Gastroesophageal sphincter (tissue), 4 donors: ENCODE measurements around the gene RNF144A. TPM values are rescaled to one million over a fixed set of nuclear protein-coding genes. Genes with fewer than 3 reads are reported as not detected.
A peak's percentile ranks its signal among the peaks of the same experiment; 100 is the strongest.

Source experiments
- ATAC-seq: fragments of 150-250 bp; one replicate; pipeline ENCODE4 v1.9.1; 2016; ENCODE audit warnings: mild to moderate bottlenecking, moderate library complexity
- H3K27ac ChIP-seq, 4 donors: fragments of 200-600 bp; sonication (generic) in 3 of 4; 1 replicate in 3 of 4; 2 replicates in 1 of 4; pipeline ENCODE4 v1.5.1; 2016 to 2019
- H3K27me3 ChIP-seq: fragments of 200-600 bp; sonication (generic); one replicate; pipeline ENCODE4 v1.5.1; 2019
- H3K36me3 ChIP-seq, 2 donors: fragments of 200-600 bp; sonication (generic); one replicate each; pipeline ENCODE4 v1.5.1; 2019; ENCODE audit warnings: control low read depth in 1 of 2
- H3K4me1 ChIP-seq, 3 donors: fragments of 200-600 bp; sonication (generic); 1 replicate in 2 of 3; 2 replicates in 1 of 3; pipeline ENCODE4 v1.5.1; 2016 to 2019; ENCODE audit warnings: control low read depth in 2 of 3
- H3K4me3 ChIP-seq, 2 donors: fragments of 200-600 bp; sonication (generic); one replicate each; pipeline ENCODE4 v1.5.1; 2019; ENCODE audit warnings: mild to moderate bottlenecking in 1 of 2, moderate library complexity in 1 of 2
- H3K9me3 ChIP-seq, 3 donors: fragments of 200-600 bp; sonication (generic); one replicate each; pipeline ENCODE4 v1.5.1; 2017 to 2019; ENCODE audit warnings: control low read depth in 2 of 3
- EP300 ChIP-seq: sonication (generic); formaldehyde crosslinking; IDR thresholded peaks from one replicate; pipeline ENCODE4 v1.6.1; 2017; ENCODE audit warnings: antibody characterized with exemption, mild to moderate bottlenecking
- POLR2A ChIP-seq, 2 donors: fragments of 450-650 bp; IDR thresholded peaks; one replicate each; pipeline ENCODE4 v1.6.1; 2017; ENCODE audit warnings: antibody characterized with exemption in 2 of 2, mild to moderate bottlenecking in 2 of 2, moderate library complexity in 1 of 2
- POLR2AphosphoS5 ChIP-seq: sonication (generic); formaldehyde crosslinking; IDR thresholded peaks from one replicate; pipeline ENCODE4 v1.6.1; 2017; ENCODE audit warnings: antibody characterized with exemption
- WGBS, 2 donors: methylation state at CpG; one replicate each; pipeline ENCODE4 v1.1.5; 2018; ENCODE audit warnings: low coverage in 1 of 2; 5-methylcytosine and 5-hydroxymethylcytosine counted together
- total RNA-seq, 4 donors: library from RNA; depleted of rRNA; stranded (reverse); fragments of >200 nt; gene quantifications; one replicate each; pipeline ENCODE4 v1.1.0, GENCODE V29; 2016
- TF ChIP-seq, protein P1 (sequence below), 4 experiments: fragments of 200-600 bp in 2 of 4; fragments of 450-650 bp in 2 of 4; sonication (generic) in 1 of 4; IDR thresholded peaks; one replicate each; pipeline ENCODE4 v1.5.1; 2017 to 2019; ENCODE audit warnings: antibody characterized with exemption in 4 of 4, mild to moderate bottlenecking in 2 of 4, moderate library complexity in 2 of 4

RNF144A gene
- total RNA-seq, 4 donors from 2014 or later: 7.2 to 12.9 (median 8.8) TPM

- Histone ChIP-seq H3K9me3 (no peaks in the 10 kb centered on the region), H3K36me3 (peaks cover 0 to 35% of the 10 kb centered on the region in 2 donors), H3K27ac (no peak overlapping the region), H3K4me3 (no peak overlapping the region), H3K27me3 (no peaks in the 10 kb centered on the region), H3K4me1 (peaks cover 0 to 58% (median 4%) of the 10 kb centered on the region in 3 donors)
- WGBS, 2 donors: 57 to 75% methylated on average over 2 to 10 of the region's 11 CpGs
- TF ChIP-seq, protein P1, sequence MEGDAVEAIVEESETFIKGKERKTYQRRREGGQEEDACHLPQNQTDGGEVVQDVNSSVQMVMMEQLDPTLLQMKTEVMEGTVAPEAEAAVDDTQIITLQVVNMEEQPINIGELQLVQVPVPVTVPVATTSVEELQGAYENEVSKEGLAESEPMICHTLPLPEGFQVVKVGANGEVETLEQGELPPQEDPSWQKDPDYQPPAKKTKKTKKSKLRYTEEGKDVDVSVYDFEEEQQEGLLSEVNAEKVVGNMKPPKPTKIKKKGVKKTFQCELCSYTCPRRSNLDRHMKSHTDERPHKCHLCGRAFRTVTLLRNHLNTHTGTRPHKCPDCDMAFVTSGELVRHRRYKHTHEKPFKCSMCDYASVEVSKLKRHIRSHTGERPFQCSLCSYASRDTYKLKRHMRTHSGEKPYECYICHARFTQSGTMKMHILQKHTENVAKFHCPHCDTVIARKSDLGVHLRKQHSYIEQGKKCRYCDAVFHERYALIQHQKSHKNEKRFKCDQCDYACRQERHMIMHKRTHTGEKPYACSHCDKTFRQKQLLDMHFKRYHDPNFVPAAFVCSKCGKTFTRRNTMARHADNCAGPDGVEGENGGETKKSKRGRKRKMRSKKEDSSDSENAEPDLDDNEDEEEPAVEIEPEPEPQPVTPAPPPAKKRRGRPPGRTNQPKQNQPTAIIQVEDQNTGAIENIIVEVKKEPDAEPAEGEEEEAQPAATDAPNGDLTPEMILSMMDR (IDR thresholded peaks at IDR 0.05): no peak
- no peak for ATAC-seq
These were observed 103.8 kb downstream of the RNF144A start for GRCh38 chr2:7020939-7021470.

- H3K36me3 ChIP-seq: peaks cover 0 to 40% of the 10 kb centered on the region in 2 donors
- no peaks in the 10 kb centered on the region for H3K27me3 ChIP-seq
- 73 to 79% methylated on average over 9 to 11 of the region's 11 CpGs for WGBS, 2 donors
- H3K4me1 ChIP-seq: peaks cover 0 to 54% (median 0%) of the 10 kb centered on the region in 3 donors
- TF ChIP-seq EP300: no peak
- no peak for ATAC-seq
- H3K4me3 ChIP-seq: no peak overlapping the region
- no peaks in the 10 kb centered on the region for H3K9me3 ChIP-seq
- no peak overlapping the region for H3K27ac ChIP-seq
These were observed 105.5 kb downstream of the RNF144A start for GRCh38 chr2:7022492-7023385.

DNA sequence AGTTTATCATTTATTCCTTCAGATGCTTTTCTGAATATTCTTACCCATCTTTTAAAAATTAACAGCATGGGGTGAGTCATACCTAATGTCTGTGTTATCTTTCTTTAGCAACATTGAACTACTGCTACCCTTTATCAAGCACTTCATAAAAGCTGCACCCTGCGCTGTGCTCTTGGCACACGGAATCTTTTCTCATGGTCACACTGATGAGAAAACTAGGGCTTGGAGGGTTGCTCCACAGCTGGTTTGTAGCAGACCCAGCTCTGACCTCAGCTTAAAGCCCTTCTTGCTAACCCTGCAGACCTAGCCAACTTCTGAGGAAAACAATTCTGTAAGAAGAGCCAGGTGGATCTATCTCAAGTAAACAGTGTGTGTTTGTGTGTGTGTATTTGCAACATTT, 106.3 kb downstream of the RNF144A start:
- H3K4me1 ChIP-seq: peaks cover 0 to 51% (median 0%) of the 10 kb centered on the region in 3 donors
- ATAC-seq: no peak
- peaks cover 0 to 48% of the 10 kb centered on the region in 2 donors for H3K36me3 ChIP-seq
- 68% methylated on average over 2 of the region's 2 CpGs; no CpG with 5 or more reads in 1 of the 2 donors for WGBS, 2 donors
- H3K27me3 ChIP-seq: no peaks in the 10 kb centered on the region
- no peak overlapping the region for H3K27ac ChIP-seq
- H3K9me3 ChIP-seq: no peaks in the 10 kb centered on the region
- TF ChIP-seq POLR2A (IDR thresholded peaks at IDR 0.05): no peak
- TF ChIP-seq POLR2AphosphoS5: no peak
- no peak overlapping the region for H3K4me3 ChIP-seq

- H3K27me3 ChIP-seq: no peaks in the 10 kb centered on the region
- no peaks in the 10 kb centered on the region for H3K9me3 ChIP-seq
- ATAC-seq: no peak
- H3K4me1 ChIP-seq: peaks cover 0 to 48% (median 0%) of the 10 kb centered on the region in 3 donors
- peaks cover 0 to 54% of the 10 kb centered on the region in 2 donors for H3K36me3 ChIP-seq
- TF ChIP-seq, protein P1 (IDR thresholded peaks at IDR 0.05): no peak
- TF ChIP-seq EP300 (no peak), POLR2A (IDR thresholded peaks at IDR 0.05) (no peak), POLR2AphosphoS5 (no peak)
- no peak overlapping the region for H3K4me3 ChIP-seq
- 83 to 95% methylated on average over 1 to 16 of the region's 18 CpGs for WGBS, 2 donors
- no peak overlapping the region for H3K27ac ChIP-seq
These were observed 107.0 kb downstream of the RNF144A start for GRCh38 chr2:7024261-7024660.

DNA sequence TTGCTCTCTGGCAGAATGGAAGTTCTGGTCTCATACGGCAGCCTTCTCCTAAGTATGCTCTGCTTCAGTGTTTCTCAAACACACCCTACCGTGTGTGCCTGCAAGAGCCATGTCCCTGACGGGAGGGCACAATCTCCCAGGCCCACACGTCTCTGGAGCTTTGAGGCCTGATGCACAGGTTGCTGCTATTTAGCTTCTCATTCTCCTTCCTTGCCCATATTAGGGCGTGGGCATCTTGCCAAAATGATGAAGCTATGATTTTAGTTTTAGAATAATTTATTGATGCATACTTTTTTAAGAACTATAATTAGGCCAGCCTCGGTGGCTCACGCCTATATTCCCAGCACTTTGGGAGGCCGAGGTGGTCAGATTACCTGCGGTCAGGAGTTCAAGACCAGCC, 107.9 kb downstream of the RNF144A start:
- Histone ChIP-seq H3K27ac (no peak overlapping the region), H3K36me3 (peaks cover 0 to 59% of the 10 kb centered on the region in 2 donors), H3K9me3 (no peaks in the 10 kb centered on the region), H3K4me3 (no peak overlapping the region), H3K4me1 (peaks cover 0 to 46% (median 0%) of the 10 kb centered on the region in 3 donors), H3K27me3 (no peaks in the 10 kb centered on the region)
- ATAC-seq: no peak
- TF ChIP-seq POLR2A (IDR thresholded peaks at IDR 0.05): no peak
- no peak for TF ChIP-seq EP300
- TF ChIP-seq, protein P1 (IDR thresholded peaks at IDR 0.05): no peak
- no peak for TF ChIP-seq POLR2AphosphoS5
- WGBS, 2 donors: 81 to 85% methylated on average over 4 to 8 of the region's 9 CpGs

DNA sequence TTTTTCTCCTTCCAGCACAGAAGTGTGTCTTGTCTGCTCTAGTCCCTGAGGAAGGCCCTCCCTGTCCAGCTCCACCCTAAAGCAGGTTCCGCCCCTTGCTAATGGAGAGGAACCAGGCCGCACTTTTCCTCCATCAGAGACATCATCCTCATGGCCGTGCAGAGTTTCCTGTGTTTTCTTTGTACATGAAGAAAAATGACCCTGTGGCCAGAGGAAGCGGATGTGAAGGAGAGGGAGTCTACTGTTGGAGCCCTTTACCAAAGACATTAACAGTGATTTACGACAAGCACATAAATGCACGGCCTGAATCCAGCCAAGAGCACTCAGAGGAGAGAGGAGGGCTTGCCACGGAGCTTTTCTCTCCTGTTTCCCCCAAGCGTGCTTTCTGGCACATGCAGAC, 109.5 kb downstream of the RNF144A start:
- WGBS, 2 donors: 55 to 56% methylated on average over 4 to 8 of the region's 8 CpGs
- H3K27ac ChIP-seq: peak overlapping the region in 3 of 4 donors; percentile 1 to 41 (median 38)
- H3K9me3 ChIP-seq: no peaks in the 10 kb centered on the region
- no peak for TF ChIP-seq EP300
- TF ChIP-seq POLR2AphosphoS5: no peak
- no peak for TF ChIP-seq POLR2A (IDR thresholded peaks at IDR 0.05)
- TF ChIP-seq, protein P1 (IDR thresholded peaks at IDR 0.05): no peak
- H3K27me3 ChIP-seq: no peaks in the 10 kb centered on the region
- no peak overlapping the region for H3K4me3 ChIP-seq
- H3K36me3 ChIP-seq: peaks cover 0 to 59% of the 10 kb centered on the region in 2 donors
- H3K4me1 ChIP-seq: peaks cover 0 to 46% (median 0%) of the 10 kb centered on the region in 3 donors
- peak; percentile 22 for ATAC-seq
